H9 (cell line): Measurements from ENCODE around the gene CDH8. TPM values are rescaled to one million over a fixed set of nuclear protein-coding genes. Genes with fewer than 3 reads are reported as not detected.
A peak's percentile ranks its signal among the peaks of the same experiment; 100 is the strongest.

Experiments used
- DNase-seq: peaks from one replicate; pipeline ENCODE4 v3.0.0-alpha.2; 2017
- H2AFZ ChIP-seq: one replicate; pipeline ENCODE4 v1.6.1; 2013; ENCODE audit warnings: mild to moderate bottlenecking, low read length, control low read depth, moderate library complexity
- H2AK5ac ChIP-seq: 2 replicates; pipeline ENCODE4 v1.6.1; 2013; ENCODE audit warnings: low read length, control low read depth, mixed read lengths; ENCODE audit not compliant: insufficient read length
- H2BK120ac ChIP-seq: one replicate; pipeline ENCODE4 v1.6.1; 2013; ENCODE audit warnings: low read depth, mild to moderate bottlenecking, low read length, control low read depth, inconsistent platforms; ENCODE audit not compliant: poor library complexity, severe bottlenecking
- H2BK12ac ChIP-seq: 2 replicates; pipeline ENCODE4 v1.6.1; 2013; ENCODE audit warnings: low read length, control low read depth, mixed read lengths, low read depth; ENCODE audit not compliant: insufficient read length
- H2BK15ac ChIP-seq: 2 replicates; pipeline ENCODE4 v1.6.1; 2013; ENCODE audit warnings: low read depth, low read length, control low read depth
- H2BK20ac ChIP-seq: one replicate; pipeline ENCODE4 v1.6.1; 2013; ENCODE audit warnings: low read depth, mild to moderate bottlenecking, low read length, control low read depth, inconsistent platforms; ENCODE audit not compliant: poor library complexity, severe bottlenecking
- H2BK5ac ChIP-seq: 2 replicates; pipeline ENCODE4 v1.6.1; 2013; ENCODE audit warnings: low read length, control low read depth, mixed read lengths; ENCODE audit not compliant: insufficient read length
- H3K14ac ChIP-seq: 2 replicates; pipeline ENCODE4 v1.6.1; 2013; ENCODE audit warnings: low read length, control low read depth; ENCODE audit not compliant: insufficient read depth
- H3K18ac ChIP-seq: 2 replicates; pipeline ENCODE4 v1.6.1; 2013; ENCODE audit warnings: low read depth, mild to moderate bottlenecking, mixed read lengths, low read length, control low read depth; ENCODE audit not compliant: insufficient read length
- H3K23ac ChIP-seq: 2 replicates; pipeline ENCODE4 v1.6.1; 2013; ENCODE audit warnings: low read length, control low read depth, mixed read lengths, low read depth; ENCODE audit not compliant: insufficient read length
- H3K23me2 ChIP-seq: 2 replicates; pipeline ENCODE4 v1.6.1; 2013; ENCODE audit warnings: low read depth, mild to moderate bottlenecking, mixed read lengths, low read length, control low read depth; ENCODE audit not compliant: insufficient read length, poor library complexity, severe bottlenecking
- H3K27ac ChIP-seq: 2 replicates; pipeline ENCODE4 v1.5.1; 2013; ENCODE audit warnings: low read length, control low read depth, mixed read lengths, low read depth; ENCODE audit not compliant: insufficient read length
- H3K27me3 ChIP-seq: 2 replicates; pipeline ENCODE4 v1.6.1; 2013; ENCODE audit warnings: low read length, control low read depth, inconsistent platforms; ENCODE audit not compliant: insufficient read depth
- H3K4ac ChIP-seq: 2 replicates; pipeline ENCODE4 v1.6.1; 2013; ENCODE audit warnings: low read depth, mild to moderate bottlenecking, control low read depth, inconsistent platforms, low read length, moderate library complexity
- H3K4me1 ChIP-seq: 2 replicates; pipeline ENCODE4 v1.6.1; 2013; ENCODE audit warnings: low read length, control low read depth, inconsistent platforms; ENCODE audit not compliant: insufficient read depth
- H3K4me2 ChIP-seq: 2 replicates; pipeline ENCODE4 v1.6.1; 2013; ENCODE audit warnings: low read length, control low read depth, mixed read lengths; ENCODE audit not compliant: insufficient read length, insufficient read depth
- H3K56ac ChIP-seq: 2 replicates; pipeline ENCODE4 v1.6.1; 2013; ENCODE audit warnings: low read depth, mild to moderate bottlenecking, mixed read lengths, low read length, control low read depth; ENCODE audit not compliant: insufficient read length
- H3K79me1 ChIP-seq: 2 replicates; pipeline ENCODE4 v1.6.1; 2013; ENCODE audit warnings: low read depth, mild to moderate bottlenecking, moderate library complexity, low read length, control low read depth, inconsistent platforms; ENCODE audit not compliant: insufficient read depth, poor library complexity, severe bottlenecking
- H3K79me2 ChIP-seq: 2 replicates; pipeline ENCODE4 v1.6.1; 2013; ENCODE audit warnings: low read length, control low read depth, inconsistent platforms; ENCODE audit not compliant: insufficient read depth
- H3K9ac ChIP-seq: 2 replicates; pipeline ENCODE4 v1.6.1; 2013; ENCODE audit warnings: low read length, control low read depth, mixed read lengths; ENCODE audit not compliant: insufficient read length; ENCODE audit errors: extremely low read depth
- H3K9me3 ChIP-seq: one replicate; pipeline ENCODE4 v1.6.1; 2013; ENCODE audit warnings: low read depth, low read length, inconsistent platforms; ENCODE audit not compliant: control insufficient read depth
- H3T11ph ChIP-seq: one replicate; pipeline ENCODE4 v1.6.1; 2013; ENCODE audit warnings: mild to moderate bottlenecking, low read length, control low read depth, inconsistent platforms
- H4K20me1 ChIP-seq: one replicate; pipeline ENCODE4 v1.6.1; 2013; ENCODE audit not compliant: control insufficient read depth, insufficient read length, insufficient read depth
- H4K5ac ChIP-seq: 2 replicates; pipeline ENCODE4 v1.6.1; 2013; ENCODE audit warnings: low read depth, mild to moderate bottlenecking, mixed read lengths, low read length, control low read depth; ENCODE audit not compliant: insufficient read length
- H4K8ac ChIP-seq: replicated peaks from 2 replicates; pipeline ENCODE4 v1.6.1; 2013; ENCODE audit warnings: low read length, control low read depth, mixed read lengths, low read depth; ENCODE audit not compliant: insufficient read length
- H4K91ac ChIP-seq: 2 replicates; pipeline ENCODE4 v1.6.1; 2013; ENCODE audit warnings: low read depth, mild to moderate bottlenecking, moderate library complexity, mixed read lengths, low read length, control low read depth; ENCODE audit not compliant: insufficient read length
- H3K27ac Mint-ChIP-seq, 3 experiments: 2 replicates in 2 of 3; 3 replicates in 1 of 3; pipeline ENCODE4 v1.8.0; 2020 to 2021; ENCODE audit warnings: mixed read lengths in 3 of 3, mild to moderate bottlenecking in 1 of 3, moderate library complexity in 1 of 3
- H3K27me3 Mint-ChIP-seq: 2 replicates; pipeline ENCODE4 v1.8.0; 2021; ENCODE audit warnings: low read depth, mild to moderate bottlenecking, moderate library complexity, mixed read lengths
- H3K36me3 Mint-ChIP-seq, 3 experiments: 2 replicates in 2 of 3; 3 replicates in 1 of 3; pipeline ENCODE4 v1.8.0; 2020 to 2021; ENCODE audit warnings: low read depth in 3 of 3, mixed read lengths in 3 of 3; ENCODE audit not compliant: insufficient read depth in 1 of 3
- H3K4me1 Mint-ChIP-seq, 2 experiments: 2 replicates each; pipeline ENCODE4 v1.8.0; 2020; ENCODE audit warnings: mixed read lengths in 2 of 2
- H3K4me3 Mint-ChIP-seq, 2 experiments: 2 replicates in 1 of 2; 3 replicates in 1 of 2; pipeline ENCODE4 v1.8.0; 2020 to 2021; ENCODE audit warnings: mild to moderate bottlenecking in 2 of 2, mixed read lengths in 2 of 2, moderate library complexity in 1 of 2
- H3K9me3 Mint-ChIP-seq, 2 experiments: 2 replicates in 1 of 2; 3 replicates in 1 of 2; pipeline ENCODE4 v1.8.0; 2020; ENCODE audit warnings: mild to moderate bottlenecking in 2 of 2, mixed read lengths in 2 of 2, moderate library complexity in 1 of 2
- CTCF ChIP-seq: fragments of 200-600 bp; sonication (generic); conservative IDR thresholded peaks from 3 replicates; pipeline ENCODE4 v1.8.0; 2021; ENCODE audit warnings: antibody characterized with exemption, mild to moderate bottlenecking
- WGBS: extraction: QIAGEN DNeasy Blood & Tissue Kit; methylation state at CpG from one replicate; pipeline ENCODE4 v1.1.7; 2013; ENCODE audit warnings: missing lambda C conversion rate, low lambda C conversion rate, mixed read lengths; ENCODE audit not compliant: insufficient read length; ENCODE audit errors: extremely low coverage; 5-methylcytosine and 5-hydroxymethylcytosine counted together
- total RNA-seq: library from RNA; stranded (reverse); gene quantifications from 2 replicates; pipeline ENCODE4 v1.2.1, GENCODE V29; 2021

Gene CDH8
- total RNA-seq, 1 experiment from 2014 or later = 12.0 TPM

DNA sequence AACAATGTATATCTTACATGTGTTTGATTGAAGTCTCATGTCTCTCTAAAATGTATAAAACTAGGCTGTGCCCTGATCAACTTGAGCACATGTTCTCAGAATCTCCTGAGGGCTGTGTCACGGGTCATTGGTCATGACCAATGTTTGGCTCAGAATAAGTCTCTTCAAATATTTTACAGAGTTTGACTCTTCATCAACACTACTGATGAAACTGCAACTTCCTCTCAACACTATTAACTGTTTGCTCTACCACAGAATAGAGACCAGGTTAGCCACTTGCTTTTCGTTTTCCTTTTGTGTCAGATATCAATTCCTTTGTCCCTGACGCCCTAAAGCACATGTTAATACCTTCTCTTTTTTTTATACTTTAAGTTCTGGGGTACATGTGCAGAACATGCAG lies 358.1 kb downstream of the CDH8 start:
- H3K23ac ChIP-seq = no peak overlapping the region
- no peak overlapping the region for H2AFZ ChIP-seq
- H3K79me2 ChIP-seq = no peaks in the 10 kb centered on the region

More for the DNA sequence above, 358.1 kb downstream of the CDH8 start:
- Histone ChIP-seq H3K18ac (no peak overlapping the region), H2BK15ac (no peak overlapping the region), H4K91ac (no peak overlapping the region), H3K56ac (no peak overlapping the region), H3K4me1 (peaks cover 6% of the 10 kb centered on the region; the same call in 1 of the 2 replicates), H3K27ac (no peak overlapping the region), H3T11ph (no peak overlapping the region), H3K79me1 (no peaks in the 10 kb centered on the region), H3K4ac (no peak overlapping the region), H4K8ac (no peak overlapping the region), H2BK120ac (no peak overlapping the region), H3K27me3 (no peaks in the 10 kb centered on the region), H3K4me2 (no peak overlapping the region), H3K9ac (no peak overlapping the region), H4K20me1 (no peaks in the 10 kb centered on the region), H2BK20ac (no peak overlapping the region), H2BK12ac (no peak overlapping the region), H4K5ac (no peak overlapping the region), H3K23me2 (no peaks in the 10 kb centered on the region), H2AK5ac (no peak overlapping the region), H3K9me3 (no peaks in the 10 kb centered on the region), H2BK5ac (no peak overlapping the region), H3K14ac (no peak overlapping the region)
- peak overlapping the region in 2 of 3 experiments; percentile 4 to 59; a peak in 2 of 7 replicates for H3K27ac Mint-ChIP-seq
- no peak overlapping the region for H3K4me3 Mint-ChIP-seq
- WGBS = no CpG with 5 or more reads among the region's 3 CpGs
- H3K36me3 Mint-ChIP-seq = peaks cover 3 to 21% (median 6%) of the 10 kb centered on the region in 3 experiments; a peak in 5 of 7 replicates
- no peaks in the 10 kb centered on the region for H3K27me3 Mint-ChIP-seq
- peaks cover 8 to 11% of the 10 kb centered on the region in 2 experiments; a peak in 4 of 5 replicates for H3K9me3 Mint-ChIP-seq
- no peak for TF ChIP-seq CTCF
- no peak for DNase-seq
- H3K4me1 Mint-ChIP-seq = peaks cover 20 to 24% of the 10 kb centered on the region in 2 experiments
